A549 (cell line): ENCODE data around the gene LCE3B. TPM values are rescaled to one million over a fixed set of nuclear protein-coding genes. Genes with fewer than 3 reads are reported as not detected.

Source experiments
- ATAC-seq, 2 experiments: fragments of 200-7000 bp in 1 of 2; fragments of >200 bp in 1 of 2; cut with Nextera tagmentation in 1 of 2; cut with Tn5 transposase in 1 of 2; 3 replicates each; pipeline versions ENCODE4 v1.8.0 to v1.9.1; 2018 to 2020; ENCODE audit warnings: mild to moderate bottlenecking in 1 of 2, moderate library complexity in 1 of 2
- CTCF ChIA-PET: fragments of 300-600 bp; sonication (Branson Sonifier 250); formaldehyde crosslinking; extraction: SDS; loops from one replicate; lab custom pipeline; 2021; ENCODE audit warnings: antibody characterized with exemption, inconsistent platforms; lab: Yijun Ruan, JAX
- POLR2A ChIA-PET: fragments of 350-600 bp; formaldehyde crosslinking; extraction: SDS; loops from one replicate; lab custom pipeline; 2021; ENCODE audit warnings: antibody characterized with exemption, inconsistent platforms; lab: Yijun Ruan, JAX
- DNase-seq, 2 experiments: peaks; one replicate each; pipeline versions ENCODE4 v3.0.0 to v3.0.0-alpha.2; 2011 to 2016; ENCODE audit warnings: low read depth in 1 of 2, low spot score in 1 of 2
- FAIRE-seq: peaks from 2 replicates; lab custom pipeline; 2011; peaks lifted over from hg19 to GRCh38; lab: Jason Lieb, UNC
- H3K27ac ChIP-seq, 2 experiments: fragments of >200 bp; sonication (Bioruptor Twin); formaldehyde crosslinking; 3 replicates each; pipeline ENCODE4 v1.5.1; 2016 to 2017
- H3K4me1 ChIP-seq: fragments of >200 bp; sonication (Bioruptor Twin); formaldehyde crosslinking; 3 replicates; pipeline ENCODE4 v1.6.1; 2016
- H3K4me2 ChIP-seq: fragments of >200 bp; sonication (Bioruptor Twin); formaldehyde crosslinking; 3 replicates; pipeline ENCODE4 v1.6.1; 2016
- H3K4me3 ChIP-seq: fragments of >200 bp; sonication (Bioruptor Twin); formaldehyde crosslinking; 3 replicates; pipeline ENCODE4 v1.5.1; 2016
- H3K9me3 ChIP-seq: fragments of >200 bp; sonication (Bioruptor Twin); formaldehyde crosslinking; 3 replicates; pipeline ENCODE4 v1.6.1; 2016
- BHLHE40 ChIP-seq: IDR thresholded peaks from 2 replicates; pipeline ENCODE4 v1.6.1; 2012; ENCODE audit warnings: low read depth, low read length, inconsistent platforms
- CBX2 ChIP-seq: fragments of 200-600 bp; sonication (generic); IDR thresholded peaks from 2 replicates; pipeline ENCODE4 v1.6.1; 2016; ENCODE audit warnings: low read depth, mild to moderate bottlenecking, borderline replicate concordance
- CBX8 ChIP-seq: fragments of 200-600 bp; sonication (generic); IDR thresholded peaks from 2 replicates; pipeline ENCODE4 v1.6.1; 2016
- CEBPB ChIP-seq, 2 experiments: fragments of >200 bp in 1 of 2; sonication (Bioruptor Twin) in 1 of 2; formaldehyde crosslinking in 1 of 2; IDR thresholded peaks; 2 replicates each; pipeline ENCODE4 v1.6.1; 2012 to 2016
- CHD2 ChIP-seq: fragments of 150-350 bp; IDR thresholded peaks from 2 replicates; pipeline ENCODE4 v1.6.1; 2014; ENCODE audit warnings: low read length; ENCODE audit not compliant: partially characterized antibody
- CHD4 ChIP-seq: fragments of 200-600 bp; sonication (generic); IDR thresholded peaks from 2 replicates; pipeline ENCODE4 v1.6.1; 2016; ENCODE audit warnings: antibody characterized with exemption, mild to moderate bottlenecking, borderline replicate concordance
- EHF ChIP-seq: fragments of 250-450 bp; sonication (Bioruptor Pico); IDR thresholded peaks from 2 replicates; pipeline ENCODE4 v1.5.0; 2020; ENCODE audit warnings: mild to moderate bottlenecking
- ESRRA ChIP-seq: fragments of 150-350 bp; IDR thresholded peaks from 2 replicates; pipeline ENCODE4 v1.6.1; 2014; ENCODE audit warnings: mild to moderate bottlenecking, low read length, borderline replicate concordance
- FOSB ChIP-seq: fragments of 250-450 bp; sonication (Bioruptor Pico); IDR thresholded peaks from 2 replicates; pipeline ENCODE4 v1.5.0; 2020; ENCODE audit warnings: mild to moderate bottlenecking, moderate library complexity
- HOXA7 ChIP-seq: fragments of 250-450 bp; sonication (Bioruptor Pico); IDR thresholded peaks from 2 replicates; pipeline ENCODE4 v1.5.0; 2020; ENCODE audit warnings: mild to moderate bottlenecking, moderate library complexity
- HOXB13 ChIP-seq: fragments of 250-450 bp; sonication (Bioruptor Pico); IDR thresholded peaks from 2 replicates; pipeline ENCODE4 v1.5.0; 2020; ENCODE audit warnings: low read depth, mild to moderate bottlenecking, moderate library complexity
- JUN ChIP-seq, 2 experiments: fragments of >200 bp; sonication (Bioruptor Twin); formaldehyde crosslinking; IDR thresholded peaks; 2 replicates in 1 of 2; 3 replicates in 1 of 2; pipeline ENCODE4 v1.6.1; 2016 to 2017
- MAFK ChIP-seq: fragments of 450-650 bp; IDR thresholded peaks from 2 replicates; pipeline ENCODE4 v1.6.1; 2014; ENCODE audit not compliant: partially characterized antibody
- MAZ ChIP-seq: fragments of 150-350 bp; IDR thresholded peaks from 2 replicates; pipeline ENCODE4 v1.6.1; 2014; ENCODE audit warnings: antibody characterized with exemption, low read depth, low read length, borderline replicate concordance
- MYC ChIP-seq: IDR thresholded peaks from 2 replicates; pipeline ENCODE4 v1.6.1; 2012; ENCODE audit warnings: mild to moderate bottlenecking, inconsistent platforms, low read length, improper control_type of control experiment, borderline replicate concordance
- NFE2L2 ChIP-seq: fragments of 150-350 bp; conservative IDR thresholded peaks from 2 replicates; pipeline ENCODE4 v1.6.1; 2014; ENCODE audit warnings: low read length
- NR3C1 ChIP-seq: fragments of >200 bp; sonication (Bioruptor Twin); formaldehyde crosslinking; IDR thresholded peaks from 3 replicates; pipeline ENCODE4 v1.6.1; 2017
- PHF8 ChIP-seq: fragments of 200-600 bp; sonication (generic); IDR thresholded peaks from 2 replicates; pipeline ENCODE4 v1.6.1; 2016; ENCODE audit warnings: low read depth, mild to moderate bottlenecking, antibody characterized with exemption, moderate library complexity, borderline replicate concordance
- RCOR1 ChIP-seq: fragments of 150-350 bp; IDR thresholded peaks from 2 replicates; pipeline ENCODE4 v1.6.1; 2014; ENCODE audit warnings: antibody characterized with exemption, low read length, low read depth
- SREBF2 ChIP-seq: fragments of 450-650 bp; IDR thresholded peaks from 2 replicates; pipeline ENCODE4 v1.6.1; 2014; ENCODE audit warnings: mild to moderate bottlenecking, moderate library complexity
- TFCP2L1 ChIP-seq: fragments of 250-450 bp; sonication (Bioruptor Pico); IDR thresholded peaks from 2 replicates; pipeline ENCODE4 v1.5.0; 2021; ENCODE audit warnings: mild to moderate bottlenecking
- WGBS: methylation state at CpG from one replicate; pipeline ENCODE4 v1.1.6; 2017; ENCODE audit errors: missing lambda C conversion rate; 5-methylcytosine and 5-hydroxymethylcytosine counted together
- polyA minus RNA-seq: library from RNA; depleted of rRNA, polyadenylated mRNA; stranded (reverse); fragments of >200 nt; gene quantifications from 2 replicates; pipeline ENCODE4 v1.2.3, GENCODE V29; 2011; rRNA and poly(A)+ RNA removed
- polyA plus RNA-seq, 4 experiments: library from polyadenylated mRNA; depleted of rRNA in 3 of 4; stranded (reverse); fragments of >200 nt; fragmentation: RNase III in 1 of 4; extraction: RNeasy Plus Mini Kit Qiagen cat#74134 plus additional on column Dnase treatment in 1 of 4; gene quantifications; 2 replicates in 3 of 4; 3 replicates in 1 of 4; pipeline ENCODE4 v1.2.3, GENCODE V29; 2011 to 2017
- TF ChIP-seq, protein P1 (sequence below): fragments of >200 bp; sonication (Bioruptor Twin); formaldehyde crosslinking; IDR thresholded peaks from 2 replicates; pipeline ENCODE4 v1.6.1; 2016
- TF ChIP-seq, protein P2 (sequence below): IDR thresholded peaks from 2 replicates; pipeline ENCODE4 v1.6.1; 2012
- TF ChIP-seq, protein P3 (sequence below): fragments of 250-450 bp; sonication (Bioruptor Pico); IDR thresholded peaks from 2 replicates; pipeline ENCODE4 v1.5.0; 2021; ENCODE audit warnings: mild to moderate bottlenecking, moderate library complexity, borderline replicate concordance

LCE3B gene, protein sequence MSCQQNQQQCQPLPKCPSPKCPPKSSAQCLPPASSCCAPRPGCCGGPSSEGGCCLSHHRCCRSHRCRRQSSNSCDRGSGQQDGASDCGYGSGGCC
- polyA plus RNA-seq (2011; rRNA removed) = not detected in 2 replicates
- polyA plus RNA-seq (2012; cell fraction: cytosol; rRNA removed) = not detected in 2 replicates
- polyA plus RNA-seq (2012; cell fraction: nucleus; rRNA removed) = not detected in 2 replicates
- not detected in 3 replicates for polyA plus RNA-seq (2017; fragmentation: RNase III; extraction: RNeasy Plus Mini Kit Qiagen cat#74134 plus additional on column Dnase treatment)
- not detected in 2 replicates for polyA minus RNA-seq

DNA sequence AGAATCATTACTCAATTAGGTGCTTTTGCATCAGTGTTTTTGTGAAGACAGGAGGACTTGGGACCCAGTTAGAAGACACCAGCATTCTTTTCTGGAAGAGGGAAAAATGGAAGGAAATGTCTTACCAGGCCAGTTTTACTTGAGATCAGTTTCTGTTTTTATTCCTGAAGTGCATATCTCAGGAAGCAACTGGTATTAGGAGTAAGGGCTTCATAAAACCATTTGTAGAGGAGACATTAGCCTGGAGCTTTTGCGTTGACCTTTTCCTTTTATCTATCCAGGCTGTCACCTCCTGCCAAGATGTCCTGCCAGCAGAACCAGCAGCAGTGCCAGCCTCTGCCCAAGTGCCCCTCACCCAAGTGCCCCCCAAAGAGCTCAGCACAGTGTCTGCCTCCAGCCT is at the start of gene LCE3B:
LCE3B (plus strand) TSS at position 301 of the 400 bp plus-strand sequence; CDS start at position 301, 0 bp downstream.
- no peak within 1 kb of the TSS for H3K4me3 ChIP-seq
- TF ChIP-seq HOXA7 (no peak), ESRRA (no peak), CHD4 (no peak), CHD2 (no peak), CBX8 (no peak), TFCP2L1 (CRISPR knock-in tag) (no peak), JUN (IDR thresholded peaks at IDR 0.05) (no peak), PHF8 (no peak), CEBPB (IDR thresholded peaks at IDR 0.05) (no peak), BHLHE40 (no peak)
- H3K9me3 ChIP-seq = no peaks in the 10 kb centered on the region
- H3K27ac ChIP-seq = no peak within 1 kb of the TSS
- CTCF ChIA-PET = no interaction called here
- POLR2A ChIA-PET = no interaction called here
- ATAC-seq = no peak
- FAIRE-seq = no peak
- H3K4me2 ChIP-seq = no peak within 1 kb of the TSS
- H3K4me1 ChIP-seq = no peaks in the 10 kb centered on the region
- WGBS = no CpG with 5 or more reads among the region's 1 CpG
- no peak for DNase-seq

DNA sequence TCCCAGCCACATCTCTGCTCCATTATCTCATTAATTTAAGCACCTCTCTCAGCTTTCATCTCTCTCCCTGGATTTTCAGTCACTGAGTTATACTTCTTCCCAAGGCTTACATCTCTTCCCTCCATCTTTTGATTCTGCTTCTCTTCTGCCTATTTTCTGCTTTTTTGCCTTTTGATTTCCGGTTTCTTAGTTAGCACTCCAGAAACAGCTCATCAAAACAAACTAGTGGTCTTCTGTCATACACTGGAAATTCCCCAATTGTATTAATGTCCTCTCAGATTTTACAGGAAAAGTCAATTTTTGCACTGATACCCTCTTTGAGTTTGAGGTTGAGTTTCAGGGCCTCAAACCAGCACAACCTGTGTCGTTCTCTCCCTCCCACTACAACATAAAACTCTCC is 48.5 kb upstream of the LCE3B start:
- H3K4me3 ChIP-seq = no peak overlapping the region
- ChIA-PET POLR2A (no interaction called here), CTCF (no interaction called here)
- FAIRE-seq (no peak), DNase-seq (no peak), ATAC-seq (no peak)
- H3K4me1 ChIP-seq = no peaks in the 10 kb centered on the region
- H3K4me2 ChIP-seq = no peak overlapping the region
- H3K27ac ChIP-seq = no peak overlapping the region
- 29% methylated on average over 2 of the region's 2 CpGs for WGBS
- TF ChIP-seq HOXB13 (CRISPR knock-in tag) (no peak), NFE2L2 (no peak), SREBF2 (no peak), CBX8 (no peak), ESRRA (no peak), FOSB (no peak), RCOR1 (no peak), CBX2 (no peak), CEBPB (IDR thresholded peaks at IDR 0.05) (no peak), NR3C1 (no peak), EHF (CRISPR knock-in tag) (no peak), MAZ (no peak), MYC (no peak), MAFK (no peak)
- TF ChIP-seq, protein P1, sequence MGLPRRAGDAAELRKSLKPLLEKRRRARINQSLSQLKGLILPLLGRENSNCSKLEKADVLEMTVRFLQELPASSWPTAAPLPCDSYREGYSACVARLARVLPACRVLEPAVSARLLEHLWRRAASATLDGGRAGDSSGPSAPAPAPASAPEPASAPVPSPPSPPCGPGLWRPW = no peak
- TF ChIP-seq, protein P2, sequence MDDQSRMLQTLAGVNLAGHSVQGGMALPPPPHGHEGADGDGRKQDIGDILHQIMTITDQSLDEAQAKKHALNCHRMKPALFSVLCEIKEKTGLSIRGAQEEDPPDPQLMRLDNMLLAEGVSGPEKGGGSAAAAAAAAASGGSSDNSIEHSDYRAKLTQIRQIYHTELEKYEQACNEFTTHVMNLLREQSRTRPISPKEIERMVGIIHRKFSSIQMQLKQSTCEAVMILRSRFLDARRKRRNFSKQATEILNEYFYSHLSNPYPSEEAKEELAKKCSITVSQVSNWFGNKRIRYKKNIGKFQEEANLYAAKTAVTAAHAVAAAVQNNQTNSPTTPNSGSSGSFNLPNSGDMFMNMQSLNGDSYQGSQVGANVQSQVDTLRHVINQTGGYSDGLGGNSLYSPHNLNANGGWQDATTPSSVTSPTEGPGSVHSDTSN = no peak
- TF ChIP-seq, protein P3, sequence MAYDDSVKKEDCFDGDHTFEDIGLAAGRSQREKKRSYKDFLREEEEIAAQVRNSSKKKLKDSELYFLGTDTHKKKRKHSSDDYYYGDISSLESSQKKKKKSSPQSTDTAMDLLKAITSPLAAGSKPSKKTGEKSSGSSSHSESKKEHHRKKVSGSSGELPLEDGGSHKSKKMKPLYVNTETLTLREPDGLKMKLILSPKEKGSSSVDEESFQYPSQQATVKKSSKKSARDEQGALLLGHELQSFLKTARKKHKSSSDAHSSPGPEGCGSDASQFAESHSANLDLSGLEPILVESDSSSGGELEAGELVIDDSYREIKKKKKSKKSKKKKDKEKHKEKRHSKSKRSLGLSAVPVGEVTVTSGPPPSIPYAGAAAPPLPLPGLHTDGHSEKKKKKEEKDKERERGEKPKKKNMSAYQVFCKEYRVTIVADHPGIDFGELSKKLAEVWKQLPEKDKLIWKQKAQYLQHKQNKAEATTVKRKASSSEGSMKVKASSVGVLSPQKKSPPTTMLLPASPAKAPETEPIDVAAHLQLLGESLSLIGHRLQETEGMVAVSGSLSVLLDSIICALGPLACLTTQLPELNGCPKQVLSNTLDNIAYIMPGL (CRISPR knock-in tag) = no peak
- peaks cover 11% of the 10 kb centered on the region; the same call in 2 of the 3 replicates for H3K9me3 ChIP-seq
